ENCODE measurements around the gene IFNL1. TPM values are rescaled to one million over a fixed set of nuclear protein-coding genes. Genes with fewer than 3 reads are reported as not detected.

The IFNL1 gene
- total RNA-seq, 1 donor, result not detected

- no peaks in the 10 kb centered on the region for H3K9me3 ChIP-seq (ENCODE audit: low read depth, low read length)
- no peaks in the 10 kb centered on the region for H3K27me3 ChIP-seq (ENCODE audit: insufficient read depth, low read length)
Measured at GRCh38 chr19:39345956-39346355, 49.7 kb downstream of the IFNL1 start.

GRCh38 chr19:39347332-39348164 is 51.3 kb downstream of the IFNL1 start:
- H3K9me3 ChIP-seq (ENCODE audit: low read depth, low read length), result no peaks in the 10 kb centered on the region
- peaks cover 27% of the 10 kb centered on the region for H3K4me1 ChIP-seq (ENCODE audit: insufficient read depth, low read length)

More at GRCh38 chr19:39345956-39346355, 49.7 kb downstream of the IFNL1 start:
- H3K4me3 ChIP-seq (ENCODE audit: low read length), result no peak overlapping the region
- H3K4me1 ChIP-seq (ENCODE audit: insufficient read depth, low read length), result peaks cover 27% of the 10 kb centered on the region

More at GRCh38 chr19:39347332-39348164, 51.3 kb downstream of the IFNL1 start:
- no peaks in the 10 kb centered on the region for H3K27me3 ChIP-seq (ENCODE audit: insufficient read depth, low read length)
- no peak overlapping the region for H3K4me3 ChIP-seq (ENCODE audit: low read length)

Other genes with a start within 250 kb of the IFNL1 start
- not detected for gene ACP7, start 212.0 kb upstream of the IFNL1 start, total RNA-seq
- gene PAK4, start 170.6 kb upstream of the IFNL1 start, total RNA-seq, result 1.5 TPM
- not detected for gene NCCRP1, start 99.4 kb upstream of the IFNL1 start, total RNA-seq
- not detected for gene SYCN, start 92.1 kb upstream of the IFNL1 start, total RNA-seq
- gene IFNL3, start 51.4 kb upstream of the IFNL1 start, total RNA-seq, result not detected
- gene IFNL4, start 47.6 kb upstream of the IFNL1 start, total RNA-seq, result 0.10 TPM
- not detected for gene IFNL2, start 28.0 kb upstream of the IFNL1 start, total RNA-seq
- 1.8 TPM for gene LRFN1, start 24.5 kb downstream of the IFNL1 start, total RNA-seq
- 211 TPM for gene GMFG, start 39.6 kb downstream of the IFNL1 start, total RNA-seq
- 30.0 TPM for gene SAMD4B, start 46.0 kb downstream of the IFNL1 start, total RNA-seq
- gene PAF1, start 94.7 kb downstream of the IFNL1 start, total RNA-seq, result 26.1 TPM
- gene MED29, start 95.0 kb downstream of the IFNL1 start, total RNA-seq, result 21.9 TPM
- 676 TPM for gene ZFP36, start 110.4 kb downstream of the IFNL1 start, total RNA-seq
- 21.5 TPM for gene PLEKHG2, start 116.3 kb downstream of the IFNL1 start, total RNA-seq
- gene RPS16, start 139.5 kb downstream of the IFNL1 start, total RNA-seq, result 71.4 TPM
- 124 TPM for gene SUPT5H, start 149.2 kb downstream of the IFNL1 start, total RNA-seq
- gene TIMM50, start 184.4 kb downstream of the IFNL1 start, total RNA-seq, result 17.1 TPM
- gene DLL3, start 202.5 kb downstream of the IFNL1 start, total RNA-seq, result not detected
- gene SELENOV, start 218.7 kb downstream of the IFNL1 start, total RNA-seq, result not detected
- 6.0 TPM for gene EID2B, start 236.4 kb downstream of the IFNL1 start, total RNA-seq
- gene EID2, start 243.8 kb downstream of the IFNL1 start, total RNA-seq, result 14.4 TPM